PC-3 (cell line): ENCODE data around the gene ZNF385C.

Source experiments
- EZH2 ChIP-seq: fragments of 300-600 bp; sonication (generic); IDR thresholded peaks from one replicate; pipeline ENCODE4 v1.6.1; 2017; ENCODE audit warnings: antibody characterized with exemption, mild to moderate bottlenecking, low read length; ENCODE audit not compliant: unreplicated experiment
- EZH2phosphoT487 ChIP-seq: fragments of 300-600 bp; sonication (generic); IDR thresholded peaks from 2 replicates; pipeline ENCODE4 v1.6.1; 2018; ENCODE audit warnings: mild to moderate bottlenecking, antibody characterized with exemption, low read length, borderline replicate concordance
- TF ChIP-seq, protein P1 (sequence below): fragments of 300-600 bp; sonication (generic); conservative IDR thresholded peaks from 2 replicates; pipeline ENCODE4 v1.5.1; 2017; ENCODE audit warnings: antibody characterized with exemption, low read depth, mild to moderate bottlenecking, low read length

DNA sequence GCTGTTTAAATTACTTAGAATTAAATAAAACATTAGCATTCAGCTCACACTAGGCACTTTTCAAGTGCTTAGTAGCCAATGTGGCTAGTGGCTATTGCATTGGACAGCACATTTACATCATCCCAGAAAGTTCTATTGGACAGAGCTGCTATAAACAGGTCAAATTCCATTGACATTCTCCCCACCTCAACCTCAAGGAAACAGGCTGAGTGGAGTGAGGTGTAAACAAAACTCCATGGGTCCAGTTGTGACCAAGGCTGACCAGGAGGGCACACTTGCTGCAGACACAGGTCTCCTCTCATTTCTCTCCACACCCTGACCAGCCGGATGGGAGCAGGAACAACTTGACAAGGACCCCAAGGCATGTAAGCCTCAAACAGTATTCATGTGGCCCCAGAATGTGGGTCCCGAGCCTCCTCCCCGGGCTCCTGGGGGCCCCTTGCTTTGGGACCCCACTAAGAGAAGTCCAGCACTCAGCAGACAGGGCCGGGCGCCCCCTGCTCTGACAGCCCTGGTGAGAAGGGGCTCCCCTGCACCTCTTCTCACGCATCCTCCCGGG is 48.4 kb downstream of the ZNF385C start:
- TF ChIP-seq, protein P1, sequence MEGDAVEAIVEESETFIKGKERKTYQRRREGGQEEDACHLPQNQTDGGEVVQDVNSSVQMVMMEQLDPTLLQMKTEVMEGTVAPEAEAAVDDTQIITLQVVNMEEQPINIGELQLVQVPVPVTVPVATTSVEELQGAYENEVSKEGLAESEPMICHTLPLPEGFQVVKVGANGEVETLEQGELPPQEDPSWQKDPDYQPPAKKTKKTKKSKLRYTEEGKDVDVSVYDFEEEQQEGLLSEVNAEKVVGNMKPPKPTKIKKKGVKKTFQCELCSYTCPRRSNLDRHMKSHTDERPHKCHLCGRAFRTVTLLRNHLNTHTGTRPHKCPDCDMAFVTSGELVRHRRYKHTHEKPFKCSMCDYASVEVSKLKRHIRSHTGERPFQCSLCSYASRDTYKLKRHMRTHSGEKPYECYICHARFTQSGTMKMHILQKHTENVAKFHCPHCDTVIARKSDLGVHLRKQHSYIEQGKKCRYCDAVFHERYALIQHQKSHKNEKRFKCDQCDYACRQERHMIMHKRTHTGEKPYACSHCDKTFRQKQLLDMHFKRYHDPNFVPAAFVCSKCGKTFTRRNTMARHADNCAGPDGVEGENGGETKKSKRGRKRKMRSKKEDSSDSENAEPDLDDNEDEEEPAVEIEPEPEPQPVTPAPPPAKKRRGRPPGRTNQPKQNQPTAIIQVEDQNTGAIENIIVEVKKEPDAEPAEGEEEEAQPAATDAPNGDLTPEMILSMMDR, result no peak
- no peak for TF ChIP-seq EZH2phosphoT487
- TF ChIP-seq EZH2, result no peak
